Activated CD4-positive, alpha-beta memory T cell treated with anti-CD3 and anti-CD28 coated beads for 36 hours (primary cell): ENCODE measurements around the gene PLEKHG5. TPM values are rescaled to one million over a fixed set of nuclear protein-coding genes. Genes with fewer than 3 reads are reported as not detected.

Source experiments
- CTCF ChIA-PET: fragments of 350-600 bp; sonication (Branson Sonifier 250); formaldehyde crosslinking; loops from one replicate; lab custom pipeline; 2021; ENCODE audit warnings: antibody characterized with exemption, inconsistent platforms; lab: Charles Lee
- POLR2A ChIA-PET: fragments of 350-600 bp; sonication (Branson Sonifier 250); formaldehyde crosslinking; loops from one replicate; lab custom pipeline; 2021; ENCODE audit warnings: antibody characterized with exemption; lab: Charles Lee
- DNase-seq: peaks from one replicate; pipeline ENCODE4 v3.0.0-alpha.2; 2020
- H3K27ac Mint-ChIP-seq: one replicate; pipeline ENCODE4 v1.8.0; 2021; ENCODE audit warnings: mixed read lengths
- H3K27me3 Mint-ChIP-seq: one replicate; pipeline ENCODE4 v1.8.0; 2021; ENCODE audit warnings: mixed read lengths
- H3K36me3 Mint-ChIP-seq: one replicate; pipeline ENCODE4 v1.8.0; 2021; ENCODE audit warnings: mixed read lengths
- H3K4me1 Mint-ChIP-seq: one replicate; pipeline ENCODE4 v1.8.0; 2021; ENCODE audit warnings: low read depth, mixed read lengths
- H3K4me3 Mint-ChIP-seq: one replicate; pipeline ENCODE4 v1.8.0; 2021; ENCODE audit warnings: mild to moderate bottlenecking, mixed read lengths
- H3K9me3 Mint-ChIP-seq: one replicate; pipeline ENCODE4 v1.8.0; 2021; ENCODE audit warnings: mixed read lengths
- intact Hi-C: fragments of 100-400 bp; cut with micrococcal nuclease; formaldehyde crosslinking; loops from one replicate; pipeline ENCODE4 v1.15.1; 2023
- total RNA-seq, 2 experiments: library from RNA; stranded (reverse); gene quantifications; one replicate each; pipeline ENCODE4 v1.2.3, GENCODE V29; 2021

PLEKHG5 gene
- total RNA-seq, 2 experiments from 2014 or later = 2.1 to 2.2 TPM

GRCh38 chr1:6519935-6520671 is 28.6 kb upstream of the PLEKHG5 start:
- peaks cover 2% of the 10 kb centered on the region for H3K36me3 Mint-ChIP-seq
- POLR2A ChIA-PET = no interaction called here
- DNase-seq = no peak
- no peak overlapping the region for H3K27ac Mint-ChIP-seq
- CTCF ChIA-PET = no interaction called here
- no peaks in the 10 kb centered on the region for H3K4me1 Mint-ChIP-seq
- intact Hi-C loops = no loop called here
- no peaks in the 10 kb centered on the region for H3K9me3 Mint-ChIP-seq
- no peaks in the 10 kb centered on the region for H3K27me3 Mint-ChIP-seq
- no peak overlapping the region for H3K4me3 Mint-ChIP-seq

GRCh38 chr1:6519491-6519934 is 28.0 kb upstream of the PLEKHG5 start:
- ChIA-PET CTCF (no interaction called here), POLR2A (no interaction called here)
- H3K36me3 Mint-ChIP-seq = peaks cover 2% of the 10 kb centered on the region
- no peaks in the 10 kb centered on the region for H3K4me1 Mint-ChIP-seq
- intact Hi-C loops = no loop called here
- H3K27ac Mint-ChIP-seq = no peak overlapping the region
- H3K4me3 Mint-ChIP-seq = no peak overlapping the region
- H3K27me3 Mint-ChIP-seq = no peaks in the 10 kb centered on the region
- no peak for DNase-seq
- H3K9me3 Mint-ChIP-seq = no peaks in the 10 kb centered on the region

DNA sequence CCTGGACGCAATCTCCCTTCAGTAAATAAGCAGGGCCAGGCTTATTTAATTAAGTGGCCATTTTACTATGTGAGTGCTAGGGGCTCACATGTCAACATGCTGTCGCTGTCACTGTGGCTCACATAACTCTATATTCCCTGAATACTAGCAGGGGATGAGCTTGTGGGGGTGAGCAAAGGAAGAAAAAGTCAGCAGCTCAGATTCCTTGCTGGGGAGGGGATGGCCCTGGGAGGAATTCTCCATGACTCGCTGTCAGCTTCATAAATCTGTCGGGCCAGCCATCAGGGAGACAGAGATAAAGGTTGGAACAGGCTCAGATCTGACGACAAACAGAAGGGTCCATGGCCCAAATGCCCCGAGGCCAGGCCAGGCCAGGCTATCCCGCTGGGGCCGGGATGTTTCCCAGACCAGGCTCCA is 26.0 kb upstream of the PLEKHG5 start:
- Mint-ChIP-seq H3K4me3 (no peak overlapping the region), H3K9me3 (no peaks in the 10 kb centered on the region), H3K27me3 (no peaks in the 10 kb centered on the region), H3K27ac (no peak overlapping the region), H3K4me1 (no peaks in the 10 kb centered on the region), H3K36me3 (no peaks in the 10 kb centered on the region)
- intact Hi-C loops = no loop called here
- ChIA-PET POLR2A (no interaction called here), CTCF (no interaction called here)
- DNase-seq = no peak

DNA sequence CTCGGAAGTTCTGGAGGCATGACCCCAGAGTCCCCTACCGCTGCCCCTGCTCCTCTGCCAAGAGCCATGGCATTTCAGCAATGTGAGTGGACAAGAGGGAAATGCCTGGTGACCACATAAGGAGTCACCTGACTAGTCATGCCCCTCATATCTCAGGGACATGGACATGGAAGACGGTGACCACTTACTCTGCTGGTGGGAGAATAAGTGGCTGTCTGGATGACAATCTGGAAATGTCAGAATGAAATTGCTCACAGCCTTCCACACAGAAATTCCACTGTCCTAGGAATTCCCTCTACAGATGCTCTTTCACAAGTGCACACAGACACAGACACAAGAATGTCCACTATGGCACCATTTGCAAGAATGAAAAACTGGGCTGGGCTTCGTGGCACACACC is 24.3 kb upstream of the PLEKHG5 start:
- Mint-ChIP-seq H3K27me3 (no peaks in the 10 kb centered on the region), H3K36me3 (no peaks in the 10 kb centered on the region), H3K4me3 (no peak overlapping the region), H3K9me3 (no peaks in the 10 kb centered on the region), H3K27ac (no peak overlapping the region), H3K4me1 (no peaks in the 10 kb centered on the region)
- no peak for DNase-seq
- ChIA-PET POLR2A (no interaction called here), CTCF (no interaction called here)
- intact Hi-C loops = no loop called here

DNA sequence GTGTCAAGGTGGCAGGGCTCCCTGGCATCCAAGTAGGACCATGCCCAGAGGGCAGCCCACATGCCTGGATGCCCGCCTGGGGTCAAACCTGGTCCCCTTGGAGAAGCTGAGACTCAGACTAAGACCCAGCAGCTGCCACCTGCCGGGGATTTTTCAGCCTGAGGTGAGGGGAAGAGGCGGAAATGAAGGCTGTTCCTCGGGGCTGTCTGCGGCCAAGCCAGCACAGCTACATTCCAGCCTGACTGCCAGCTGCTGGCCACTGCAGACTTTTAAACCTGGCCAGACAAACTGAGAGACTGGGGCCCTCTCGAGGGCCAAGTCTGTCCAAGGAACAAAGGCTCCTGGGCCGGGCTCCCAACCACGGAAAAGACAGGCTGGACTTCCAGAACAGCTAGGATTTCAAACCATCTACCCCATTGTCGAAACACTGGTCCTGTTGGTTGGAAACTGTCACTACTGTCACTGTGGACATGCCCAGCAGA is 21.9 kb upstream of the PLEKHG5 start:
- Mint-ChIP-seq H3K27ac (no peak overlapping the region), H3K4me3 (no peak overlapping the region), H3K9me3 (no peaks in the 10 kb centered on the region), H3K27me3 (no peaks in the 10 kb centered on the region), H3K4me1 (no peaks in the 10 kb centered on the region), H3K36me3 (no peaks in the 10 kb centered on the region)
- ChIA-PET POLR2A (no interaction called here), CTCF (interaction anchor here (0.9 to 1.0 kb wide), 2 partner anchors 10 to 75 kb away, joined by 3 read pairs; no protein-coding TSS in a partner anchor)
- intact Hi-C loops = no loop called here
- DNase-seq = no peak

DNA sequence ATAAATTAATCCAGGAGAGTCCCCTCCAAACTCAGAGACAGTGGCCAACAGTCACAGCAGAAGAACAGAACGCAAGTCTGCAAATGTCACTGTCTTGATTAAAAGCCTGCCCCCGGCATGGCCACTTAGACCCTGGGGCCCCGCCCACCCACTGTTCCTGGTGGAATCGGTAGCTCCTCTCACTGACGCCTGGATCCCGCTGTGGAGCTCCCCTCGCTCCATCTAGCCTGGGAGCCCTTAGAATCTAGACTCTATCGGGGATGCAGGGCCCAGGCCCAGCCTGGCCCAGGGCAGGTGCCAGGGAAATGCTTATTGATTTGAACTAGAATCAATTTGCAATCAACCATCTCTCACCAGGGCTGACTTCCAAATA is 21.4 kb upstream of the PLEKHG5 start:
- intact Hi-C loops = no loop called here
- Mint-ChIP-seq H3K4me1 (no peaks in the 10 kb centered on the region), H3K36me3 (no peaks in the 10 kb centered on the region), H3K4me3 (no peak overlapping the region), H3K9me3 (no peaks in the 10 kb centered on the region), H3K27ac (no peak overlapping the region), H3K27me3 (no peaks in the 10 kb centered on the region)
- DNase-seq = no peak
- ChIA-PET POLR2A (no interaction called here), CTCF (interaction anchor here (0.9 kb wide), 1 partner anchor 75 kb away, joined by 3 read pairs; no protein-coding TSS in a partner anchor)

DNA sequence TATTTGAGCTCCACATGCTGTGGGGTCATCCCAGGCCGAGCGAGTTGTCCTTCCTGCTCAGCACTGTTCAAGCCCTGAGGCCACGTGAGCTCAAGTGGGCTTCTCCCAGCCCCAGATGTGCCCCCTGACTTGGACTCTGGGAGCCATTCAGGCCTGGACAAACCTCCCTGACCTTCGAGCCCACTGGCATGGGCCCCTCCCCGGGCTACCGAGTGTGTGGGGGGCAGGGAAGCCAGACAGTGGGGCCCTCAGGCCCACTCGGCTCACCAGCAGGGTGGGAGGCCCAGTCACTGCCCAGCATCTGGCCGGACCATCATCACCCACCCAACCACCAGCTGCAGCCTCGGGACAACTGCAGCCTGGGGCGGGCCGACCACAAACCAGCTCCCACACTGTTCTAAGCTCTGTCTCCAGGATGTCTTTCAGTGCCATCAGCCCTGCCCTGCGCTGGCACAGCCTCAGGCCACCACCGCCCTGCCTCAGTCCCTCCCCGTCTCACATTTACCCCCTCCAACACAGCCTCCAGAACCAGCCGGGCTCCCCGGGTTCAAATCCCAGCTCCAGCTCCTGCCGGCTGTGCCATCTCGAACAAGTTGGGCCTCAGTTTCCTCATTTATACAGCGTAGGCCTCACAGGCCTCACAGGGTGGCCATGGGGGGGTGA is 20.9 kb upstream of the PLEKHG5 start:
- no peak for DNase-seq
- Mint-ChIP-seq H3K36me3 (no peaks in the 10 kb centered on the region), H3K4me1 (no peaks in the 10 kb centered on the region), H3K27ac (no peak overlapping the region), H3K4me3 (no peak overlapping the region), H3K27me3 (no peaks in the 10 kb centered on the region), H3K9me3 (no peaks in the 10 kb centered on the region)
- POLR2A ChIA-PET = no interaction called here
- intact Hi-C loops = no loop called here
- CTCF ChIA-PET = no interaction called here

DNA sequence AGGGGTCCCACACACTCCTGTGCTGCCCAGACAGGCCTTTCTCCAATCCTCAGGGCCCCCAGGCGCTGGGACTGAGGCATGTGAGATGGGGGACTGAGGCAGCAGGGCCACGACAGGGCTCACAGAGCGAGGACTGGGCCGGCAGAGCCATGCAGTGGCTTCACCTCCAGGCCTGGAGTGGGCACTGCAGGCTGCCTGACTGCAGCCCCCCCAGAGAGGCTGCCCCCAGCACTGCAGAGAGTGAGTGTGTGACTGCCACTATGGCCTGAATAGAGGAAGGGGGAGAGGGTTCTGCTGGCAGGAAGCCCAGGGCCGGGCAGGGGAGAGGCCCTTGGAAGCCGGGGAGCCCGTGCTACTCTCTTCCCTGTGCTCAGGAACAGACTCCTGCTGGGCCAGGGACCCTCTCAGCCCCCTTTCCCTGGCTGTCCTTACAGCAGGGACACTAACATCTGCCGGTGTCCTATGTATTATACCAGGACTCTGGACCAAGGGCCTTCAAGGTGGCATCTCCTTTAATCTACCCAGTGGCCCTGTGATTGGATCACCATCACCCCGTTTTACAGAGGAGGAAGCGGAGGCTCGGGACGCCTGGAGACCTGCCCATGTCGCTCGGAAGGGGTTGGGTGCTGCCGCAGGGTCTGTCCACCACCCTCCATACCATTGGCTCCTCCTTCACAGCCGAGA is 20.2 kb upstream of the PLEKHG5 start:
- intact Hi-C loops = no loop called here
- no peaks in the 10 kb centered on the region for H3K9me3 Mint-ChIP-seq
- no peaks in the 10 kb centered on the region for H3K27me3 Mint-ChIP-seq
- H3K4me1 Mint-ChIP-seq = no peaks in the 10 kb centered on the region
- H3K36me3 Mint-ChIP-seq = no peaks in the 10 kb centered on the region
- no peak overlapping the region for H3K4me3 Mint-ChIP-seq
- no peak overlapping the region for H3K27ac Mint-ChIP-seq
- DNase-seq = no peak
- CTCF ChIA-PET = no interaction called here
- POLR2A ChIA-PET = no interaction called here

DNA sequence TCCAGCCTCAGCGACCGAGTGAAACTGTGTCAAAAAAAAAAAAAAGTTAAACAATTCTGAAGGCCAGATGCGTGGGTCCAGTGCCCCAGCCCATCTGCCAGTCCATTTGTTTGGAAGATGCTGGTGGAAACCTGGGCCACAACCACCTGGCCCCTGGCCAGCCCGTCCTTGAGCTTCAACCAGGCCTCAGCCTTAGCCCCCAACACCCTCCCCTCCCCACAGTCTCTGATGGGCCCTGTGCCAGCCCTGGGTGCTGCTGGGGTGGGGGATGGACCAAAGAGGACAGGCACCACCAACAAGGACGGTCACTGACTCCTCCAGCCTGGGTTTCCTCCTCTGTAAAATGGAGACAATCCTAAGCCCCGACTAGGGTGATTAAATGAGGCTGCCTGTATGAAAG is 19.6 kb upstream of the PLEKHG5 start:
- DNase-seq = no peak
- POLR2A ChIA-PET = no interaction called here
- H3K36me3 Mint-ChIP-seq = no peaks in the 10 kb centered on the region
- no peak overlapping the region for H3K27ac Mint-ChIP-seq
- no peaks in the 10 kb centered on the region for H3K9me3 Mint-ChIP-seq
- H3K4me3 Mint-ChIP-seq = no peak overlapping the region
- intact Hi-C loops = no loop called here
- CTCF ChIA-PET = no interaction called here
- no peaks in the 10 kb centered on the region for H3K4me1 Mint-ChIP-seq
- H3K27me3 Mint-ChIP-seq = no peaks in the 10 kb centered on the region

DNA sequence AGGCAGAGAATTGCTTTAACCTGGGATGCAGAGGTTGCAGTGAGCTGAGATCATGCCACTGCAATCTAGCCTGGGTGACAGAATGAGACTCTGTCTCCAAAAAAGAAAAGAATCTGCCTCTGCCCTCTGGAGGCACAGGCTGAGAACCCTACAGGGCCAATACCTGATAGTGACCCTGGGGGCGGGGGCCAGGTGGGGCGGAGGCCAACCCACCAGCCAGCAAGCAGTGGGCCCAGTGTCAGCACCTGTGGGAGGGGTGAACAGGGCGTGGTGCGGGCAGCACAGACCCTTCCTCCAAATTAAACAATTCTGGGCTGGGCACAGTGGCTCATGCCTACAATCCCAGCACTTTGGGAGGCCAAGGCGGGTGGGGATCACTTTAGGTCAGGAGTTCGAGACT is 19.0 kb upstream of the PLEKHG5 start:
- DNase-seq = no peak
- POLR2A ChIA-PET = no interaction called here
- no peaks in the 10 kb centered on the region for H3K36me3 Mint-ChIP-seq

DNA sequence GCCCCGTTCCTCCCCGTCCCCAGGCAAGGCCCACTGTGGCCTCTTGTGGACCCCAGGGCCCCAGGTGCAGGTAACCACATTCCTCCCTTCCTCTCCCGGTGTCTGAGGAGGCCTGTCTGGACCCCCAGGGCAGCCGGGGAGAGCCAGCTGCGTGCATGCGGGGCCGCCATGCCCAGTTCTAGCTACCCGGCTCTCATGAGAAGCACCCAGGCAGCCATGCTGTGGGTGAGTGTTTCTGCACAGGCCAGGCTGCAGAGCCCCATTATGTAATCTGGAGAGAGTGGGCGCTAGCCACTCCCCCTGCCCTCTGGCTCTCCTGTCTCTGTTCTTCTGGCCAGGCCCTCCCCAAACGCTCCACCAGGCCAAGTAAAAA is 18.4 kb upstream of the PLEKHG5 start:
- Mint-ChIP-seq H3K4me3 (no peak overlapping the region), H3K27me3 (no peaks in the 10 kb centered on the region), H3K9me3 (no peaks in the 10 kb centered on the region), H3K36me3 (no peaks in the 10 kb centered on the region), H3K27ac (no peak overlapping the region), H3K4me1 (no peaks in the 10 kb centered on the region)
- POLR2A ChIA-PET = no interaction called here
- CTCF ChIA-PET = no interaction called here
- no peak for DNase-seq
- intact Hi-C loops = no loop called here

More for the DNA sequence above, 19.0 kb upstream of the PLEKHG5 start:
- no peak overlapping the region for H3K4me3 Mint-ChIP-seq
- no peaks in the 10 kb centered on the region for H3K4me1 Mint-ChIP-seq
- CTCF ChIA-PET = no interaction called here
- H3K27me3 Mint-ChIP-seq = no peaks in the 10 kb centered on the region
- no peaks in the 10 kb centered on the region for H3K9me3 Mint-ChIP-seq
- no peak overlapping the region for H3K27ac Mint-ChIP-seq
- intact Hi-C loops = no loop called here

GRCh38 chr1:6509220-6509918 is 17.9 kb upstream of the PLEKHG5 start:
- CTCF ChIA-PET = no interaction called here

More at GRCh38 chr1:6509220-6509918, 17.9 kb upstream of the PLEKHG5 start:
- Mint-ChIP-seq H3K4me1 (no peaks in the 10 kb centered on the region), H3K27ac (no peak overlapping the region), H3K36me3 (no peaks in the 10 kb centered on the region), H3K4me3 (no peak overlapping the region), H3K9me3 (no peaks in the 10 kb centered on the region), H3K27me3 (no peaks in the 10 kb centered on the region)
- POLR2A ChIA-PET = no interaction called here
- no peak for DNase-seq
- intact Hi-C loops = no loop called here
